Panc1 (cell line): Measurements from ENCODE around the gene IRX4. TPM values are rescaled to one million over a fixed set of nuclear protein-coding genes. Genes with fewer than 3 reads are reported as not detected.

Experiments
- ATAC-seq: fragments of 200-7000 bp; cut with Tn5 transposase; 2 replicates; pipeline ENCODE4 v1.9.1; 2020; ENCODE audit warnings: mild to moderate bottlenecking, moderate library complexity
- BruUV-seq: library from RNA; stranded (reverse); fragments of 400-500 nt; replicated peaks from 2 replicates; lab custom pipeline; 2021; lab: Mats Ljungman, UMichigan
- CTCF ChIA-PET: fragments of 300-600 bp; sonication (Branson Sonifier 250); formaldehyde crosslinking; loops from one replicate; lab custom pipeline; 2022; ENCODE audit warnings: antibody characterized with exemption; lab: Charles Lee
- POLR2A ChIA-PET: fragments of 300-600 bp; sonication (Branson Sonifier 250); formaldehyde crosslinking; loops from one replicate; lab custom pipeline; 2022; ENCODE audit warnings: antibody characterized with exemption; lab: Charles Lee
- DNase-seq: peaks from one replicate; pipeline ENCODE4 v3.0.0-alpha.2; 2010; ENCODE audit warnings: low read depth, low spot score
- H3K27ac ChIP-seq: 2 replicates; pipeline ENCODE4 v1.5.1; 2011; ENCODE audit warnings: mild to moderate bottlenecking, low read length, inconsistent platforms
- H3K27me3 ChIP-seq: fragments of 200-500 bp; sonication (Bioruptor generic); 2 replicates; pipeline ENCODE4 v1.6.0; 2014; ENCODE audit warnings: low read length, inconsistent platforms; ENCODE audit not compliant: control insufficient read depth, insufficient read depth
- H3K36me3 ChIP-seq: fragments of 200-500 bp; sonication (Bioruptor generic); 2 replicates; pipeline ENCODE4 v1.5.1; 2014; ENCODE audit warnings: inconsistent platforms, mild to moderate bottlenecking, low read length, moderate library complexity; ENCODE audit not compliant: control insufficient read depth, insufficient read depth
- H3K4me1 ChIP-seq: 2 replicates; pipeline ENCODE4 v1.5.1; 2011; ENCODE audit warnings: inconsistent platforms, mild to moderate bottlenecking, low read length, moderate library complexity; ENCODE audit not compliant: control insufficient read depth, insufficient read depth
- H3K4me3 ChIP-seq, 2 experiments: 2 replicates each; pipeline ENCODE4 v1.5.1; 2011 to 2012; ENCODE audit warnings: low read depth in 2 of 2, low read length in 2 of 2, mild to moderate bottlenecking in 2 of 2, inconsistent platforms in 1 of 2, moderate library complexity in 1 of 2
- H3K9me3 ChIP-seq: fragments of 200-500 bp; sonication (Bioruptor generic); 2 replicates; pipeline ENCODE4 v1.5.1; 2014; ENCODE audit warnings: low read depth, mild to moderate bottlenecking, inconsistent platforms, low read length, moderate library complexity; ENCODE audit not compliant: control insufficient read depth, insufficient read depth
- POLR2AphosphoS5 ChIP-seq: IDR thresholded peaks from 2 replicates; pipeline ENCODE4 v1.6.1; 2012; ENCODE audit warnings: mild to moderate bottlenecking, low read depth, low read length, moderate library complexity
- SIN3A ChIP-seq: IDR thresholded peaks from 2 replicates; pipeline ENCODE4 v1.6.1; 2012; ENCODE audit warnings: low read depth, mild to moderate bottlenecking, low read length, moderate library complexity, borderline replicate concordance; ENCODE audit not compliant: insufficient read depth
- TCF7L2 ChIP-seq: IDR thresholded peaks from 2 replicates; pipeline ENCODE4 v1.6.1; 2011; ENCODE audit warnings: mild to moderate bottlenecking, low read depth, low read length, inconsistent platforms
- in situ Hi-C: cut with HindIII; loops from 2 replicates; pipeline ENCODE4 v1.10.0; 2016; ENCODE audit warnings: low sequenced_read_pairs, low pct_unique_long_range_greater_than_20kb
- intact Hi-C: fragments of 100-400 bp; cut with micrococcal nuclease; formaldehyde crosslinking; loops from one replicate; pipeline ENCODE4 v1.10.0; 2022; ENCODE audit not compliant: unreplicated experiment
- total RNA-seq: library from RNA; stranded (reverse); gene quantifications from one replicate; pipeline ENCODE4 v1.2.1, GENCODE V29; 2021; ENCODE audit not compliant: unreplicated experiment
- TF ChIP-seq, protein P1 (sequence below): fragments of 450-650 bp; IDR thresholded peaks from 2 replicates; pipeline ENCODE4 v1.5.1; 2017; ENCODE audit warnings: mild to moderate bottlenecking
- TF ChIP-seq, protein P2 (sequence below), 2 experiments: IDR thresholded peaks; 2 replicates each; pipeline ENCODE4 v1.6.1; 2011 to 2012; ENCODE audit warnings: low read depth in 2 of 2, control low read depth in 1 of 2, low read length in 1 of 2, mild to moderate bottlenecking in 1 of 2, moderate library complexity in 1 of 2; ENCODE audit not compliant: insufficient read depth in 1 of 2

The IRX4 gene
- total RNA-seq, 1 experiment from 2014 or later, result 0.18 TPM

DNA sequence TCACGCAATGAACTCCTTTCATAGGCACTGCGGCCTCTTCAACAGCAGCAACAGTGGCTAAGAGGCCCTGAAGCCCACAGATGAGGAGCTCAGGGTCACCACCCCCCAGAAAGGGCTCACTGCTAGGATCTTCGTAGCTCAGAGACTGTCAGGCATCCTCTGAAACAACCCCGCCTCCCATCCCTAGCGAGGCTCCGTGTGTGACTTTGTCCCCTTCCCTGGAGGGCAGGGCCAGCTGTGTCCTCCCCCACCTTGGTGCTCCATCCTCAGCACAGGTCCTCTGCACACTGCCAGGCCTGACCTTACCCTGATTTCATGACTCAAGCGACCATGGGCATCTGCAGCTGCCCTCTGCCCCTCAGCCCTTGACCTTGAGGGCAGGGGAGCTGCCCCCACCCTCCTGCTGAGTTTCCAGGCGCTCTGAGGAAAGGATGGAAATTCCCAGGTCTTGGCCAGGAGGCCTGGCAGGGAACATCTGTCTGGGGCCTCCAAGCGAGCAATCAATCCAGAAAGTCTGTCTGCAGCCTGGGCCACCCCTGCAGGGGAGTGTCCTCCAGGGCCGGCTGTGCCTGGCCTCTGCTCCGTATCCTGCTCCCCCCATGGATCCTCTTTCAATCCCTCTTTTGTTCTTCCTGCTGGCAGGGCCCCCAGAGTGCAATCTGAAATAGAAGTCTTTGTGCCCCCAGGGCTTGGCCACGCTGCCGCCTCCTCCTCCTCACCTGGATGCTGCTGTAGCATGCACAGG, 6.8 kb upstream of the IRX4 start:
- ATAC-seq, result peak; percentile 43; the same call in 1 of the 2 replicates
- POLR2A ChIA-PET, result no interaction called here
- no peaks in the 10 kb centered on the region for H3K9me3 ChIP-seq
- H3K36me3 ChIP-seq, result no peaks in the 10 kb centered on the region
- no peak overlapping the region for H3K27ac ChIP-seq
- no peak overlapping the region for H3K4me3 ChIP-seq
- H3K4me1 ChIP-seq, result no peaks in the 10 kb centered on the region
- no peak for DNase-seq
- BruUV-seq, result no TSS peak
- CTCF ChIA-PET, result no interaction called here
- H3K27me3 ChIP-seq, result no peaks in the 10 kb centered on the region; the same call in 1 of the 2 replicates
- intact Hi-C loops, result no loop called here
- TF ChIP-seq SIN3A (no peak), POLR2AphosphoS5 (no peak), TCF7L2 (no peak)
- TF ChIP-seq, protein P1, sequence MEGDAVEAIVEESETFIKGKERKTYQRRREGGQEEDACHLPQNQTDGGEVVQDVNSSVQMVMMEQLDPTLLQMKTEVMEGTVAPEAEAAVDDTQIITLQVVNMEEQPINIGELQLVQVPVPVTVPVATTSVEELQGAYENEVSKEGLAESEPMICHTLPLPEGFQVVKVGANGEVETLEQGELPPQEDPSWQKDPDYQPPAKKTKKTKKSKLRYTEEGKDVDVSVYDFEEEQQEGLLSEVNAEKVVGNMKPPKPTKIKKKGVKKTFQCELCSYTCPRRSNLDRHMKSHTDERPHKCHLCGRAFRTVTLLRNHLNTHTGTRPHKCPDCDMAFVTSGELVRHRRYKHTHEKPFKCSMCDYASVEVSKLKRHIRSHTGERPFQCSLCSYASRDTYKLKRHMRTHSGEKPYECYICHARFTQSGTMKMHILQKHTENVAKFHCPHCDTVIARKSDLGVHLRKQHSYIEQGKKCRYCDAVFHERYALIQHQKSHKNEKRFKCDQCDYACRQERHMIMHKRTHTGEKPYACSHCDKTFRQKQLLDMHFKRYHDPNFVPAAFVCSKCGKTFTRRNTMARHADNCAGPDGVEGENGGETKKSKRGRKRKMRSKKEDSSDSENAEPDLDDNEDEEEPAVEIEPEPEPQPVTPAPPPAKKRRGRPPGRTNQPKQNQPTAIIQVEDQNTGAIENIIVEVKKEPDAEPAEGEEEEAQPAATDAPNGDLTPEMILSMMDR, result no peak
- TF ChIP-seq, protein P2, sequence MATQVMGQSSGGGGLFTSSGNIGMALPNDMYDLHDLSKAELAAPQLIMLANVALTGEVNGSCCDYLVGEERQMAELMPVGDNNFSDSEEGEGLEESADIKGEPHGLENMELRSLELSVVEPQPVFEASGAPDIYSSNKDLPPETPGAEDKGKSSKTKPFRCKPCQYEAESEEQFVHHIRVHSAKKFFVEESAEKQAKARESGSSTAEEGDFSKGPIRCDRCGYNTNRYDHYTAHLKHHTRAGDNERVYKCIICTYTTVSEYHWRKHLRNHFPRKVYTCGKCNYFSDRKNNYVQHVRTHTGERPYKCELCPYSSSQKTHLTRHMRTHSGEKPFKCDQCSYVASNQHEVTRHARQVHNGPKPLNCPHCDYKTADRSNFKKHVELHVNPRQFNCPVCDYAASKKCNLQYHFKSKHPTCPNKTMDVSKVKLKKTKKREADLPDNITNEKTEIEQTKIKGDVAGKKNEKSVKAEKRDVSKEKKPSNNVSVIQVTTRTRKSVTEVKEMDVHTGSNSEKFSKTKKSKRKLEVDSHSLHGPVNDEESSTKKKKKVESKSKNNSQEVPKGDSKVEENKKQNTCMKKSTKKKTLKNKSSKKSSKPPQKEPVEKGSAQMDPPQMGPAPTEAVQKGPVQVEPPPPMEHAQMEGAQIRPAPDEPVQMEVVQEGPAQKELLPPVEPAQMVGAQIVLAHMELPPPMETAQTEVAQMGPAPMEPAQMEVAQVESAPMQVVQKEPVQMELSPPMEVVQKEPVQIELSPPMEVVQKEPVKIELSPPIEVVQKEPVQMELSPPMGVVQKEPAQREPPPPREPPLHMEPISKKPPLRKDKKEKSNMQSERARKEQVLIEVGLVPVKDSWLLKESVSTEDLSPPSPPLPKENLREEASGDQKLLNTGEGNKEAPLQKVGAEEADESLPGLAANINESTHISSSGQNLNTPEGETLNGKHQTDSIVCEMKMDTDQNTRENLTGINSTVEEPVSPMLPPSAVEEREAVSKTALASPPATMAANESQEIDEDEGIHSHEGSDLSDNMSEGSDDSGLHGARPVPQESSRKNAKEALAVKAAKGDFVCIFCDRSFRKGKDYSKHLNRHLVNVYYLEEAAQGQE (IDR thresholded peaks at IDR 0.05; ENCODE audit: insufficient read depth in 1 of 2, low read depth in 2 of 2, low read length in 1 of 2), result no peak
- in situ Hi-C loops, result no loop called here

DNA sequence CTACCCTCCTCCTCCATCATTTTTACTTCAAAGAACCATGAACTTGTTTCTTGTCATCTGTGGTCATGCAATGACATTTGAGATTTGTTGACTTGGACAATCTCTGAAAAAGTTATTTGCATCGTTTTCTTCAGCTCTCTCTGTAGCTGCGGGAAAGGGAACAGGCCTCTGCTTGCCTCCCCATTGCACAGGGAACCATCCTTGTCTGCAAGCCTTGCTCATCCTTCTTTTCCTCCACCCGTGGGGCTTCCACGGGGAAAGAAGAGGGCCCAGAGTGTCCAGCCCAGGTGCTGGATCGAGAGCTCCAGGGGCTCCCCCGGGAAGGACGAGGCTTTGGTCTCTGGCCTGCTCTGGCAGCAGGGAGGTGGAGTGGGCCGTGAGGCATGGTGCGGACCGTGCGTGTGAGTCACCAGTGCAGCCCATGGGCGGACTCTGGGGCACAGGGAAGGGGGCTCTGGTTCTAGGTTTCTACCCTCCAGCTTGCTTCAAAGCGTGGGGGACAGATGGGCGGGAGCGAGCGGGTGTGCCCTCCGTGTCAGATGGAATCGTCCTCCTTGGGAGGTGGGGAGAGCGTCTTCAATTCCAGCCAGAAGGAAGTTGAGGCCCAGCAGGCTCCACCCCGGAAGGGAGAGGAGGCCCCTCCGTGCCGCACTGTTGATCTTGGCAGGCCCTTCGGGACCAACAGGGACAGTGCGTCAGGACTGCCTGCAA, 6.0 kb upstream of the IRX4 start:
- Histone ChIP-seq H3K36me3 (no peaks in the 10 kb centered on the region), H3K4me1 (no peaks in the 10 kb centered on the region), H3K9me3 (no peaks in the 10 kb centered on the region), H3K27ac (no peak overlapping the region), H3K27me3 (no peaks in the 10 kb centered on the region; the same call in 1 of the 2 replicates), H3K4me3 (no peak overlapping the region)
- ATAC-seq, result no peak
- in situ Hi-C loops (no loop called here), intact Hi-C loops (no loop called here)
- no peak for DNase-seq
- ChIA-PET POLR2A (no interaction called here), CTCF (no interaction called here)
- TF ChIP-seq SIN3A (no peak), POLR2AphosphoS5 (no peak), TCF7L2 (no peak)
- TF ChIP-seq, protein P1, result no peak
- TF ChIP-seq, protein P2 (IDR thresholded peaks at IDR 0.05; ENCODE audit: insufficient read depth in 1 of 2, low read depth in 2 of 2, low read length in 1 of 2), result no peak
- BruUV-seq, result no TSS peak
